Measurements from ENCODE around the gene NOTUM.

Gene NOTUM

GRCh38 chr17:81910840-81911276, 50.1 kb downstream of the NOTUM start:
- H3K27me3 ChIP-seq: no peaks in the 10 kb centered on the region
- TF ChIP-seq Cebpa-rat (IDR thresholded peaks at IDR 0.05): no peak
- peaks cover 53 to 81% (median 73%) of the 10 kb centered on the region in 11 experiments for H3K36me3 ChIP-seq
- peaks cover 14 to 59% (median 35%) of the 10 kb centered on the region in 10 experiments for H3K4me1 ChIP-seq
- H3K27ac ChIP-seq: peak overlapping the region in 9 of 11 experiments; percentile 35 to 63 (median 56); a peak in 16 of 22 replicates
- peak overlapping the region; percentile 71 to 88 (median 82) for H3K9ac ChIP-seq
- H3K4me2 ChIP-seq: peak overlapping the region; percentile 82 to 100 (median 96)
- no peaks in the 10 kb centered on the region for H3K9me3 ChIP-seq (replicated peaks in 1 of 11)
- H4K20me1 ChIP-seq: peaks cover 40 to 95% (median 79%) of the 10 kb centered on the region in 11 experiments
- peak overlapping the region; percentile 69 to 95 (median 86) for H3K4me3 ChIP-seq

DNA sequence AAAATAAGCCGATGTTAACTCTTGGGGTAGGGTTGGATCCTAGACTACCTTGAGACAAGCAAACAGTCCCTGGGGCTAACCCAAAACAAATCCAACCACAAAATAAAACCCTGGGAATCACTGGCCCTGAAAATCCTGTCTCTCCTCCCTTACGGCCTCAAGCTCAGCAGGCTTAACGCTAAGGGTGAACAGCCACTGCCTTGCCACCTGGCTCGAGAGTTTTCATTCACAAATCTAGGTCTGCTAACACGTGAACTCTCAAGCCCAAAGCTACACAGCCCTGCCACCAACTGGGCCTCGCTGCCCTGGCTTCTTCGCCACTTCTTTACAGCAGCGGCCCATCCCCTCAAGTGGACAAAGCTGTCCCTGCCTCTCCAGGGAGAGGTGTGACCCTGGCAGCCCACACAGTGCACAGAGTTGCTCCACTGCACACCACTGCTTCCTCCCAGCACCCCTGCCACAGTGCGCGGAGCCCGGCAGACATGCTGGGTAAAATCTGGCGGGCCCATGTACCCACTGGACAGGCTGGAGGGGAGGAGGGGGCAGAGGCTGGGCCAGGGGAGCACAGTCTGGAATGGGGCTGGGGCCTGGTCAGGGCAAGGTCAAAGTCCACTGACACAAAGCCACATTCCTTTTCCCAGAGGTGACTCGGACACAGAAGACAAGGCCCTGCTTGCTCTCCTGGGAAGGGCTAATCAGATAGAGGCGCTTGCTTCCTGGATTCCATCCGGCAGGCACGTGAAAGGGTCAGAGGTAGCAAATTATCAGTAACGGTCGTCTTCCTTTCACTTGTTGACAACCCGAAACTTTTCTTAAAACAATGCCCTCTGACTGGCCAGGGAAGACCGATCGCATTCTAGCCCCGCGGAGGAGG, 50.8 kb downstream of the NOTUM start:
- Histone ChIP-seq H3K4me3 (peak overlapping the region; percentile 69 to 95 (median 86)), H3K4me1 (peaks cover 13 to 59% (median 39%) of the 10 kb centered on the region in 10 experiments), H3K9ac (peak overlapping the region; percentile 71 to 88 (median 82)), H3K27ac (peak overlapping the region in 9 of 11 experiments; percentile 35 to 63 (median 56); a peak in 16 of 22 replicates), H3K36me3 (peaks cover 48 to 81% (median 69%) of the 10 kb centered on the region in 11 experiments), H3K27me3 (no peaks in the 10 kb centered on the region), H3K4me2 (peak overlapping the region; percentile 82 to 100 (median 96)), H4K20me1 (peaks cover 34 to 95% (median 79%) of the 10 kb centered on the region in 11 experiments), H3K9me3 (replicated peaks in 1 of 11) (no peaks in the 10 kb centered on the region)
- no peak for TF ChIP-seq Cebpa-rat (IDR thresholded peaks at IDR 0.05)

DNA sequence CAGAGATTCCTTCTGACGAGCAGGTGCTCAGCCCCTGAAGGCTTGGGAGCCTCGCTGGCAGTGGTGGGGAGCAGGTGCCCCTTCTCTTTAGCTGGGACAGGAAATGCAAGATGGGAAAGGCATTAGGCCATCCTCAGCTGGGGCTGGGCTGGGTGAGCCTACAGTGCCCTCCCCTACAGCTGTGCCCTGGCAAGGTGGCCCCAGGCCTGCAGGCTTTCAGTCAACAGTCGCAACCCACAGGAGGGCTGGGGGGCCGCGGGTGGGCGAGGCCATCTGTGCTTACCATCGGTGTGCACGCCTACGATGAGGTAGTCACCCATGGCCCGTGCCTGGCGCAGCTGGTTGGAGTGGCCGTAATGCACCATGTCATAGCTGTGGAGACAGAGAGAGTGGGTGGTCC, 51.8 kb downstream of the NOTUM start:
- Histone ChIP-seq H3K27me3 (peaks cover 0 to 7% (median 3%) of the 10 kb centered on the region in 11 experiments; a peak in 9 of 22 replicates), H3K9ac (peak overlapping the region in 7 of 11 experiments; percentile 77 to 88 (median 84); a peak in 8 of 22 replicates), H3K4me1 (peaks cover 20 to 64% (median 48%) of the 10 kb centered on the region in 10 experiments), H3K4me3 (no peak overlapping the region), H3K4me2 (peak overlapping the region; percentile 82 to 100 (median 96); a peak in 17 of 22 replicates), H3K9me3 (replicated peaks in 1 of 11) (no peaks in the 10 kb centered on the region), H3K36me3 (peaks cover 42 to 81% (median 62%) of the 10 kb centered on the region in 11 experiments), H4K20me1 (peaks cover 29 to 95% (median 79%) of the 10 kb centered on the region in 11 experiments; a peak in 21 of 22 replicates), H3K27ac (no peak overlapping the region)
- no peak for TF ChIP-seq Cebpa-rat (IDR thresholded peaks at IDR 0.05)

GRCh38 chr17:81908793-81909192, 52.2 kb downstream of the NOTUM start:
- Histone ChIP-seq H4K20me1 (peaks cover 26 to 95% (median 79%) of the 10 kb centered on the region in 11 experiments; a peak in 21 of 22 replicates), H3K36me3 (peaks cover 42 to 81% (median 61%) of the 10 kb centered on the region in 11 experiments), H3K9ac (peak overlapping the region in 2 of 11 experiments; percentile 10 to 85; a peak in 2 of 22 replicates), H3K4me3 (no peak overlapping the region), H3K27me3 (peaks cover 2 to 11% (median 8%) of the 10 kb centered on the region in 11 experiments; a peak in 21 of 22 replicates), H3K4me1 (peaks cover 20 to 67% (median 49%) of the 10 kb centered on the region in 10 experiments), H3K27ac (no peak overlapping the region), H3K4me2 (peak overlapping the region in 3 of 11 experiments; percentile 15 to 100 (median 100); a peak in 4 of 22 replicates), H3K9me3 (replicated peaks in 1 of 11) (no peaks in the 10 kb centered on the region)
- TF ChIP-seq Cebpa-rat (IDR thresholded peaks at IDR 0.05): no peak

DNA sequence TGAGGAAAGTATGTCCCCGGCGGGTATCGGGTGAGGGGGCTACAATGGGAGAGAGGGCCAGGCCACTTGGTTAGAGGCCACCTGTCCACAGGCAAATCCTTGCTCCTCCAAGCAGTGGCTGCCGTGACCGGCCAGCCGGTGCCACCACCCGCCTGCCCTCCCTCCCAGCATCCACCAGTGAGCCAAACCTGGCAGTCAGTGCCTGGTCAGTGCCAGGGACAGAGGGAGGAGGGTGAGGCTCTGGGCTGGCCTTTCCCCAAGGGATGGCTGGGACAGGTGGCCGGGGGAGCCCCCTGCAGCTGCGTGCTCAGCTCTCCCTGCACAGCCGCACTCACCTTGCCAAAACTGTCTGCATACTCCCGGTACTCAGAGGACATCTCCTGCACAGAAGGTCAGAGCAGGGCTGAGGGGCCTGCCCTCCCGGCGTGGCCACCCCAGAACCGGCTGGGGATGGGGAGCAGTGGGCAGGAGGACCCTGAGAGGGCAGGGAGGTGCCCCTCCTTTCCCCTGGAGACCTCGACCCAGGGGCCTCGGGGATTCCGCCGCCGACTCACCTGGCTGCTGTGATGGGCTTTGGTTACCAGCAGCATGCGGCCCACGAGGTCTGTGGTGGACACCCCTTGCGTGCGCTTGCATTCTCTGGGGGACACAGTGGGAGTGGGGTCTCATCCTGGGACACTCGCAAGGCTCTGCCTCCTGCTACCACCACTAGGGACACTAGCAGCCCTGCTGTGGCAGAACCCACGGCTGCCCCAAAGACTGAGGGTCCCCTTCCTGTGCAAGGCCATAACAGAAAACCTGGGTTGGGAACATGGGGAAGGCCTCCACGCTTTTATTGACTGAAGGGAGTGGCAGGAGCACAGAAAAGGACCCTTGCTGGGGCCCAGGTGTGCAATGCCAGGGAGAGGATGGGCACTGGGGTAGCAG, 53.5 kb downstream of the NOTUM start:
- Histone ChIP-seq H3K27me3 (peaks cover 15 to 24% (median 21%) of the 10 kb centered on the region in 11 experiments), H3K9me3 (replicated peaks in 1 of 11) (no peaks in the 10 kb centered on the region), H3K27ac (no peak overlapping the region), H3K4me3 (no peak overlapping the region), H3K36me3 (peaks cover 37 to 79% (median 58%) of the 10 kb centered on the region in 11 experiments), H3K9ac (peak overlapping the region in 1 of 11 experiments; percentile 9; a peak in 1 of 22 replicates), H4K20me1 (peaks cover 13 to 95% (median 80%) of the 10 kb centered on the region in 11 experiments; a peak in 21 of 22 replicates), H3K4me2 (peak overlapping the region in 4 of 11 experiments; percentile 9 to 28 (median 16); a peak in 5 of 22 replicates), H3K4me1 (peaks cover 25 to 71% (median 54%) of the 10 kb centered on the region in 10 experiments)
- TF ChIP-seq Cebpa-rat (IDR thresholded peaks at IDR 0.05): no peak

GRCh38 chr17:81906476-81907218, 54.3 kb downstream of the NOTUM start:
- H3K4me3 ChIP-seq: no peak overlapping the region
- no peak for TF ChIP-seq Cebpa-rat (IDR thresholded peaks at IDR 0.05)
- H3K9ac ChIP-seq: no peak overlapping the region
- peaks cover 30 to 68% (median 52%) of the 10 kb centered on the region in 10 experiments for H3K4me1 ChIP-seq
- peaks cover 5 to 95% (median 80%) of the 10 kb centered on the region in 11 experiments; a peak in 21 of 22 replicates for H4K20me1 ChIP-seq
- peaks cover 24 to 33% (median 29%) of the 10 kb centered on the region in 11 experiments for H3K27me3 ChIP-seq
- no peak overlapping the region for H3K27ac ChIP-seq
- 0 out of 22 replicates have a peak overlapping the region, but pooled peaks of 1 of the 11 experiments have one; percentile 21 for H3K4me2 ChIP-seq
- H3K9me3 ChIP-seq (replicated peaks in 1 of 11): no peaks in the 10 kb centered on the region
- H3K36me3 ChIP-seq: peaks cover 29 to 70% (median 51%) of the 10 kb centered on the region in 11 experiments; a peak in 21 of 22 replicates

DNA sequence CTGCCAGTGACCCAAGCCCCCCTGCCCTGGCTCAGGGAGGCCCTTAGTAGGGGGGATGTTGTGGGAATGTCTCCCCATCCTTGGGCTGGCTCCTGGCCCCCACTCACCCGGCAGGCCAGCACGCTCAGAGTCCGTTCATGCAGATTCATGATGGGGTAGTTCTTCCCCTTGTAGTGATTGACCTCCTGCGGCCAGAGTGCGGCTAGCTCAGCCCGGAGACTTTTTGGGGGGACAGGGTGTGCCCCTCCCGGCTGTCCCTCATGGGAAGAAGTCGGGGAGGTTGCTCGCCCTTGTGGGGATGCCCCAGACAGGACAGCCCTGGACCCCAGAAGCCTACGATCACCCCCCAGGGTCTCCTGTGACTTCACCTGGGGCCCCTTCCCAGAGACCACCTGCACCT, 55.0 kb downstream of the NOTUM start:
- TF ChIP-seq Cebpa-rat (IDR thresholded peaks at IDR 0.05): no peak
- no peaks in the 10 kb centered on the region for H3K9me3 ChIP-seq (replicated peaks in 1 of 11)
- peaks cover 4 to 100% (median 85%) of the 10 kb centered on the region in 11 experiments; a peak in 20 of 22 replicates for H4K20me1 ChIP-seq
- peaks cover 30 to 66% (median 51%) of the 10 kb centered on the region in 10 experiments for H3K4me1 ChIP-seq
- no peak overlapping the region for H3K4me3 ChIP-seq
- H3K27me3 ChIP-seq: peaks cover 30 to 39% (median 36%) of the 10 kb centered on the region in 11 experiments
- H3K4me2 ChIP-seq: no peak overlapping the region
- no peak overlapping the region for H3K27ac ChIP-seq
- H3K36me3 ChIP-seq: peaks cover 29 to 75% (median 56%) of the 10 kb centered on the region in 11 experiments; a peak in 21 of 22 replicates
- H3K9ac ChIP-seq: no peak overlapping the region
